Keratinocyte (primary cell): Measurements from ENCODE around the gene PPP1R26. TPM values are rescaled to one million over a fixed set of nuclear protein-coding genes. Genes with fewer than 3 reads are reported as not detected.

ENCODE experiments used
- DNase-seq: peaks from one replicate; pipeline ENCODE4 v3.0.0-alpha.2; 2011; ENCODE audit warnings: low read depth, missing footprints, low spot score
- FAIRE-seq: peaks from 2 replicates; lab custom pipeline; 2011; peaks lifted over from hg19 to GRCh38; lab: Jason Lieb, UNC
- H2AFZ ChIP-seq: 2 replicates; pipeline ENCODE4 v1.6.0; 2012; ENCODE audit warnings: low read length, control low read depth, inconsistent platforms; ENCODE audit not compliant: control insufficient read depth
- H3K27ac ChIP-seq: 2 replicates; pipeline ENCODE4 v1.5.1; 2011; ENCODE audit warnings: low read length; ENCODE audit not compliant: control insufficient read depth, insufficient read depth
- H3K27me3 ChIP-seq: 3 replicates; pipeline ENCODE4 v1.6.0; 2011; ENCODE audit warnings: low read length; ENCODE audit not compliant: control insufficient read depth, insufficient read depth; ENCODE audit errors: extremely low read depth
- H3K36me3 ChIP-seq, 2 experiments: 2 replicates in 1 of 2; 3 replicates in 1 of 2; pipeline ENCODE4 v1.5.1; 2011; ENCODE audit warnings: low read length in 2 of 2, mild to moderate bottlenecking in 1 of 2; ENCODE audit not compliant: control insufficient read depth in 2 of 2, insufficient read depth in 2 of 2; ENCODE audit errors: extremely low read depth in 1 of 2
- H3K4me1 ChIP-seq: 3 replicates; pipeline ENCODE4 v1.5.1; 2011; ENCODE audit warnings: low read length; ENCODE audit not compliant: control insufficient read depth, insufficient read depth; ENCODE audit errors: extremely low read depth
- H3K4me2 ChIP-seq: 3 replicates; pipeline ENCODE4 v1.6.0; 2011; ENCODE audit warnings: low read depth, low read length; ENCODE audit not compliant: control insufficient read depth, insufficient read depth; ENCODE audit errors: extremely low read depth
- H3K4me3 ChIP-seq, 3 experiments: fragments of 200-600 bp in 1 of 3; sonication (generic) in 1 of 3; 2 replicates in 2 of 3; 3 replicates in 1 of 3; pipeline ENCODE4 v1.5.1; 2011 to 2016; ENCODE audit warnings: low read length in 3 of 3, mild to moderate bottlenecking in 3 of 3, control low read depth in 2 of 3, inconsistent platforms in 1 of 3, low read depth in 1 of 3, mixed read lengths in 1 of 3, mixed run types in 1 of 3, moderate library complexity in 1 of 3; ENCODE audit not compliant: control insufficient read depth in 2 of 3, insufficient read depth in 2 of 3; ENCODE audit errors: extremely low read depth in 1 of 3
- H3K79me2 ChIP-seq: 2 replicates; pipeline ENCODE4 v1.6.0; 2012; ENCODE audit warnings: low read length; ENCODE audit not compliant: control insufficient read depth, insufficient read depth
- H3K9ac ChIP-seq: 3 replicates; pipeline ENCODE4 v1.6.0; 2011; ENCODE audit warnings: low read length; ENCODE audit not compliant: control insufficient read depth, insufficient read depth; ENCODE audit errors: extremely low read depth
- H3K9me1 ChIP-seq: 3 replicates; pipeline ENCODE4 v1.6.0; 2011; ENCODE audit warnings: low read length; ENCODE audit not compliant: control insufficient read depth, insufficient read depth; ENCODE audit errors: extremely low read depth
- H3K9me3 ChIP-seq: 2 replicates; pipeline ENCODE4 v1.5.1; 2012; ENCODE audit warnings: low read depth, low read length; ENCODE audit not compliant: control insufficient read depth
- H4K20me1 ChIP-seq: 3 replicates; pipeline ENCODE4 v1.6.0; 2011; ENCODE audit warnings: low read length; ENCODE audit not compliant: control insufficient read depth, insufficient read depth; ENCODE audit errors: extremely low read depth
- EZH2 ChIP-seq: IDR thresholded peaks from one replicate; pipeline ENCODE4 v1.6.1; 2012; ENCODE audit warnings: inconsistent platforms, mild to moderate bottlenecking, low read length, moderate library complexity
- dilution Hi-C: fragments of 300-500 bp; cut with MboI; formaldehyde crosslinking; loops from one replicate; pipeline ENCODE4 v1.7.0; 2020; ENCODE audit warnings: low sequenced_read_pairs; ENCODE audit not compliant: extremely low pct_ligation_motif_present
- polyA plus RNA-seq, 5 experiments: library from polyadenylated mRNA; depleted of rRNA in 3 of 5; stranded (reverse) in 3 of 5; stranded (forward) in 1 of 5; unstranded in 1 of 5; fragments of >200 nt; gene quantifications; 1 replicate in 1 of 5; 2 replicates in 3 of 5; 3 replicates in 1 of 5; pipeline versions ENCODE4 v1.2.1 to v1.2.3, GENCODE V29; 2011 to 2012; ENCODE audit warnings: missing spikeins in 2 of 5, low read depth in 1 of 5, low replicate concordance in 1 of 5
- TF ChIP-seq, protein P1 (sequence below), 3 experiments: IDR thresholded peaks in 1 of 3; conservative IDR thresholded peaks in 1 of 3; optimal IDR thresholded peaks in 1 of 3; 2 replicates in 2 of 3; 3 replicates in 1 of 3; pipeline versions ENCODE3 to v1.5.1; 2011; ENCODE audit warnings: low read length in 3 of 3, mild to moderate bottlenecking in 3 of 3, moderate library complexity in 2 of 3, control low read depth in 1 of 3, inconsistent platforms in 1 of 3; ENCODE audit not compliant: insufficient read depth in 2 of 3; ENCODE audit errors: extremely low read depth in 1 of 3

PPP1R26 gene
- polyA plus RNA-seq, 1 donor (not counting 4 experiments of a cell fraction or from before 2014, with no cell fraction given) = 4.3 TPM

DNA sequence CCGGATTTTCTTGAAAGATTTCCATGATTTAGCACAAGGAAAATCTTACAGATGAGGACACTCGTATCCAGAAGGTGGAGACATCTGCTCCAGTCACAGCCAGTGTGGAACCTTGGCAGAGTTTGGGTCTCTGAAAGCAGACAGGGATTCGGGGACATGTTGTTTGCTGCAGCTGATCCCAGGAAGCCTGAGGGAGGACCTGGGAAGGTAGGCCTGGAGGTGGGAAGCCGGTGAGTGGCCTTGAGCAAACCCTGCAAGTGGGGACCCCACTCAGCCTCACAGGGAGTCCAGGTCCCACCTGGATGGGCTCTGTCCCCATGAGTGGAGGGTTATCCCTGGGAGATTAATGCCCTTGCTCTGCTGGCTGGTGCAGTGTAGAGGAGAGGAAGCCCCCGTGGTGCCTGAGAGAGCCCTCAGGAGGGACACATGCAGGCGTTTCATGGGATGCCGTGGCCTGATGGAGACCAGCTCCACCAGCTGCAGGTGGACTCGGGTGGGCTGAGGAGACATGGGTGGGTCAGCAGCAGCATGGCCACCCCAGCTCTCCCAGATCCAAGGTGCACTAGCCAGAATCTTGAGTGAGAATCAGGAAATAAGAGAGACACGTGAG lies 28.7 kb downstream of the PPP1R26 start:
- Histone ChIP-seq H3K4me3 (no peak overlapping the region), H3K9ac (no peak overlapping the region), H2AFZ (no peak overlapping the region), H3K4me1 (peaks cover 13% of the 10 kb centered on the region), H3K9me1 (no peaks in the 10 kb centered on the region), H3K27ac (no peak overlapping the region), H3K9me3 (no peaks in the 10 kb centered on the region), H3K27me3 (no peaks in the 10 kb centered on the region), H3K36me3 (peaks cover 14 to 17% of the 10 kb centered on the region in 2 experiments), H3K4me2 (no peak overlapping the region), H4K20me1 (peaks cover 5% of the 10 kb centered on the region), H3K79me2 (peaks cover 4% of the 10 kb centered on the region)
- dilution Hi-C loops = no loop called here
- DNase-seq (no peak), FAIRE-seq (no peak)
- TF ChIP-seq, protein P1, sequence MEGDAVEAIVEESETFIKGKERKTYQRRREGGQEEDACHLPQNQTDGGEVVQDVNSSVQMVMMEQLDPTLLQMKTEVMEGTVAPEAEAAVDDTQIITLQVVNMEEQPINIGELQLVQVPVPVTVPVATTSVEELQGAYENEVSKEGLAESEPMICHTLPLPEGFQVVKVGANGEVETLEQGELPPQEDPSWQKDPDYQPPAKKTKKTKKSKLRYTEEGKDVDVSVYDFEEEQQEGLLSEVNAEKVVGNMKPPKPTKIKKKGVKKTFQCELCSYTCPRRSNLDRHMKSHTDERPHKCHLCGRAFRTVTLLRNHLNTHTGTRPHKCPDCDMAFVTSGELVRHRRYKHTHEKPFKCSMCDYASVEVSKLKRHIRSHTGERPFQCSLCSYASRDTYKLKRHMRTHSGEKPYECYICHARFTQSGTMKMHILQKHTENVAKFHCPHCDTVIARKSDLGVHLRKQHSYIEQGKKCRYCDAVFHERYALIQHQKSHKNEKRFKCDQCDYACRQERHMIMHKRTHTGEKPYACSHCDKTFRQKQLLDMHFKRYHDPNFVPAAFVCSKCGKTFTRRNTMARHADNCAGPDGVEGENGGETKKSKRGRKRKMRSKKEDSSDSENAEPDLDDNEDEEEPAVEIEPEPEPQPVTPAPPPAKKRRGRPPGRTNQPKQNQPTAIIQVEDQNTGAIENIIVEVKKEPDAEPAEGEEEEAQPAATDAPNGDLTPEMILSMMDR (optimal IDR thresholded peaks at IDR 0.05 in 1 of 3, IDR thresholded peaks at IDR 0.05 in 1 of 3, conservative IDR thresholded peaks at IDR 0.05 in 1 of 3; ENCODE audit: extremely low read depth in 1 of 3, insufficient read depth in 2 of 3, low read length in 3 of 3) = no peak
- no peak for TF ChIP-seq EZH2

DNA sequence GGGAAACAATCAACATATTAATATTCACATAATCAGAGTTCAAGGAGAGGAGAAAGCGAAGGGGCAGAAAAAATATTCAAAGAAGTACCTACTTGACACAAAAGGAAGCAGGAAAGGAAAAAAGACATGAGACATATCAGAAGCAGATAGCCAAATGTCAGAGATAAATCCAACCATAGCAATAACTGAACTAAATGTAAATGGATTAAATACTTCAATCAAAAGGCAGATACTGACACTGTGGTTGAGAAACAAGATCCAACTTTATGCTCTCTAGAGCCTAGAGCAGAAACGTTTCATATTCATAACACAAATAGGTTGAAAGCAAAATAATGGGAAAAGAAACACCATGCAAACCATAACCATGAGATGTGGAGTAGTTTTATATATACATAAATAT lies 29.9 kb downstream of the PPP1R26 start:
- TF ChIP-seq, protein P1 (optimal IDR thresholded peaks at IDR 0.05 in 1 of 3, IDR thresholded peaks at IDR 0.05 in 1 of 3, conservative IDR thresholded peaks at IDR 0.05 in 1 of 3; ENCODE audit: extremely low read depth in 1 of 3, insufficient read depth in 2 of 3, low read length in 3 of 3) = no peak
- TF ChIP-seq EZH2 = no peak
- dilution Hi-C loops = no loop called here
- H3K4me2 ChIP-seq = no peak overlapping the region
- H3K9me1 ChIP-seq = no peaks in the 10 kb centered on the region
- H2AFZ ChIP-seq = no peak overlapping the region
- H3K9ac ChIP-seq = no peak overlapping the region
- FAIRE-seq = no peak
- H3K79me2 ChIP-seq = no peaks in the 10 kb centered on the region
- peaks cover 13% of the 10 kb centered on the region for H3K4me1 ChIP-seq
- no peak overlapping the region for H3K27ac ChIP-seq
- H3K27me3 ChIP-seq = no peaks in the 10 kb centered on the region
- H3K36me3 ChIP-seq = peaks cover 7 to 8% of the 10 kb centered on the region in 2 experiments
- no peak for DNase-seq
- H3K9me3 ChIP-seq = no peaks in the 10 kb centered on the region
- H3K4me3 ChIP-seq = no peak overlapping the region
- H4K20me1 ChIP-seq = peaks cover 4% of the 10 kb centered on the region
